ENCODE results near the gene HIKESHI.

HIKESHI gene

DNA sequence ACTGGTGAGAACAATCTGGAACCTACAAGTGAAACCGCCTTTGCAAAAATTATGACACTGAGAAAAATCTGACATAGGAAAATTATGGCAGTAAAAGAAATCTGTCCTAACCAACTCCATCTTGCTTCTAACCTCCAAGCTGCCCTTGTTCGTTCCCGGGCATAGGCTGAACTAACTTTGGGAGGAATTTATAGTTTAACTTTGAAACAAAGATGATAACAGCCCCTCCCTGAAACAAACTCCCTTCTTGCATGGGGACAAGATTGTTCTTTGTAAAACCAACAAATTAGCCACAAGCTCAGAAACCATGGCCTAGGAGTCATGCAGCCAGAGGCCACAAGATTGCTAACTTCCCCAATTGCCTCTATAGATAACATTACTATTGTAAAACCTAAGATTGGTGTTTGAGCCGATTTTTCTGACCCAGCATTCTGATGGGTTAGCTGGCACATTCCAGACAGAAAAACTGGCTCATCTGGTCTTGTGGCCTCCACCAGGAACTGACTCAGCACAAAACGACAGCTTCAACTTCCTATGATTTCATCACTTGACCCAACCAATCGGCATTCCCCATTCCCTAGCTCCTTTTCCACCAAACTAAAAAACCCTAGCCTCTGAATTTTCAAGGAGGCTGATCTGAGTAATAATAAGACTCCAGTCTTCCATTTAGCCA, 69.0 kb downstream of the HIKESHI start:
- no peak for TF ChIP-seq POLR2AphosphoS5 (IDR thresholded peaks at IDR 0.05; ENCODE audit: low read depth, low read length)
- TF ChIP-seq TAF1 (IDR thresholded peaks at IDR 0.05; ENCODE audit: low read depth, low read length): no peak
- TF ChIP-seq SPI1 (IDR thresholded peaks at IDR 0.05; ENCODE audit: low read depth, low read length): no peak
- no peak for TF ChIP-seq POU2F2 (IDR thresholded peaks at IDR 0.05; ENCODE audit: low read depth, low read length)
- no peak for TF ChIP-seq POLR2A (IDR thresholded peaks at IDR 0.05; ENCODE audit: low read depth, low read length)
- no peak for TF ChIP-seq PAX5 (IDR thresholded peaks at IDR 0.05; ENCODE audit: insufficient read depth, low read length, severe bottlenecking)
- no peak for FAIRE-seq
- no peak for DNase-seq (ENCODE audit: insufficient read length, low spot score)

DNA sequence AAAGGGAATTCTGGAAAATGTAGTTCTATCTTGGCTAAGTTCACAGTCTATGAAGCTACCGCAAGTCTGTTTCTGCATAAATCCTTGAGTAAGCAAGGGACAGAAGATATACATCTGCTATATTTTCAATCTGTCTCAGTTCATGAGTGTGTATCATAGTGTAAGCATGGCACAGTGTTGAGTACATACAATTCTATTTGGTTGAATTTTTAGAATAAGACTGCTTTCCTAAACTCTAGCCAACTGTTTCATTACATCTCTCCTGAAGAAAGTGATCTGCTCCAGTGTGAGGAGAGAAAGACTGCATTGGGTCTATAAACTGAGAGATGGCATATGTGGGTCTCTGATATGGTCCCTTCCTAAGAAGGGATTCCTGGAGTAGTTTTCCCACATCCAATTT, 70.0 kb downstream of the HIKESHI start:
- FAIRE-seq: no peak
- DNase-seq (ENCODE audit: insufficient read length, low spot score): no peak
- no peak for TF ChIP-seq SPI1 (IDR thresholded peaks at IDR 0.05; ENCODE audit: low read depth, low read length)
- TF ChIP-seq POLR2A (IDR thresholded peaks at IDR 0.05; ENCODE audit: low read depth, low read length): no peak
- no peak for TF ChIP-seq PAX5 (IDR thresholded peaks at IDR 0.05; ENCODE audit: insufficient read depth, low read length, severe bottlenecking)
- no peak for TF ChIP-seq POLR2AphosphoS5 (IDR thresholded peaks at IDR 0.05; ENCODE audit: low read depth, low read length)
- TF ChIP-seq TAF1 (IDR thresholded peaks at IDR 0.05; ENCODE audit: low read depth, low read length): no peak
- no peak for TF ChIP-seq POU2F2 (IDR thresholded peaks at IDR 0.05; ENCODE audit: low read depth, low read length)

- FAIRE-seq (no peak), DNase-seq (ENCODE audit: insufficient read length, low spot score) (no peak)
- TF ChIP-seq SPI1 (IDR thresholded peaks at IDR 0.05; ENCODE audit: low read depth, low read length) (no peak), POLR2A (IDR thresholded peaks at IDR 0.05; ENCODE audit: low read depth, low read length) (no peak), PAX5 (IDR thresholded peaks at IDR 0.05; ENCODE audit: insufficient read depth, low read length, severe bottlenecking) (no peak), POLR2AphosphoS5 (IDR thresholded peaks at IDR 0.05; ENCODE audit: low read depth, low read length) (no peak), POU2F2 (IDR thresholded peaks at IDR 0.05; ENCODE audit: low read depth, low read length) (no peak)
Observed at GRCh38 chr11:86372586-86372985, 70.5 kb downstream of the HIKESHI start.

- no peak for FAIRE-seq
Observed at GRCh38 chr11:86374069-86374468, 72.0 kb downstream of the HIKESHI start.

GRCh38 chr11:86374586-86374985, 72.5 kb downstream of the HIKESHI start, which contains the start of gene CCDC81:
CCDC81 (plus strand) TSS chr11:86374887; CDS start chr11:86375164, 277 bp downstream.
- FAIRE-seq: no peak
- TF ChIP-seq PAX5 (IDR thresholded peaks at IDR 0.05; ENCODE audit: insufficient read depth, low read length, severe bottlenecking) (no peak), POLR2A (IDR thresholded peaks at IDR 0.05; ENCODE audit: low read depth, low read length) (no peak), TAF1 (IDR thresholded peaks at IDR 0.05; ENCODE audit: low read depth, low read length) (no peak), POU2F2 (IDR thresholded peaks at IDR 0.05; ENCODE audit: low read depth, low read length) (no peak), POLR2AphosphoS5 (IDR thresholded peaks at IDR 0.05; ENCODE audit: low read depth, low read length) (no peak), SPI1 (IDR thresholded peaks at IDR 0.05; ENCODE audit: low read depth, low read length) (no peak)
- no peak for DNase-seq (ENCODE audit: insufficient read length, low spot score)

More at GRCh38 chr11:86374069-86374468, 72.0 kb downstream of the HIKESHI start:
- no peak for TF ChIP-seq PAX5 (IDR thresholded peaks at IDR 0.05; ENCODE audit: insufficient read depth, low read length, severe bottlenecking)
- no peak for TF ChIP-seq SPI1 (IDR thresholded peaks at IDR 0.05; ENCODE audit: low read depth, low read length)
- no peak for TF ChIP-seq POU2F2 (IDR thresholded peaks at IDR 0.05; ENCODE audit: low read depth, low read length)
- TF ChIP-seq POLR2AphosphoS5 (IDR thresholded peaks at IDR 0.05; ENCODE audit: low read depth, low read length): no peak
- TF ChIP-seq TAF1 (IDR thresholded peaks at IDR 0.05; ENCODE audit: low read depth, low read length): no peak
- no peak for TF ChIP-seq POLR2A (IDR thresholded peaks at IDR 0.05; ENCODE audit: low read depth, low read length)
- no peak for DNase-seq (ENCODE audit: insufficient read length, low spot score)

DNA sequence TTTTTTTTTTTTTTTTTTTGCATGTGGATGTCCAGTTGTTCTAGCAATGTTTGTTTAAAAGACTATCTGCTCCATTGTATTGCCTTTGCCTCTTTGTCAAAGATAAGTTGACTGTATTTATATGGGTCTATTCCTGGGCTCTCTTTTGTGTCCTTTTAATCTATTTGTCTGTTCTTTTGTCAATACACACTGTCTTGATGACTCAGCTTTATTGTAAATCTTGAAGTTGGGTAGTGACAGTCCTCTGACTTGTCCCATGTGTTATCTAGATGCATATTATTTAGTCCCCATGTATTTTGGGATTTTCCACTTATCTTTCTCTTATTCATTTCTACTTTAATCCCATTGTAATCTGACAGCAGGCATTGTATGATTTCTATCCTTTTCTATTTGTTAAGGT, 75.9 kb downstream of the HIKESHI start:
- DNase-seq (ENCODE audit: insufficient read length, low spot score) (no peak), FAIRE-seq (no peak)
- TF ChIP-seq TAF1 (IDR thresholded peaks at IDR 0.05; ENCODE audit: low read depth, low read length) (no peak), POU2F2 (IDR thresholded peaks at IDR 0.05; ENCODE audit: low read depth, low read length) (no peak), POLR2AphosphoS5 (IDR thresholded peaks at IDR 0.05; ENCODE audit: low read depth, low read length) (no peak), PAX5 (IDR thresholded peaks at IDR 0.05; ENCODE audit: insufficient read depth, low read length, severe bottlenecking) (no peak), POLR2A (IDR thresholded peaks at IDR 0.05; ENCODE audit: low read depth, low read length) (no peak), SPI1 (IDR thresholded peaks at IDR 0.05; ENCODE audit: low read depth, low read length) (no peak)

DNA sequence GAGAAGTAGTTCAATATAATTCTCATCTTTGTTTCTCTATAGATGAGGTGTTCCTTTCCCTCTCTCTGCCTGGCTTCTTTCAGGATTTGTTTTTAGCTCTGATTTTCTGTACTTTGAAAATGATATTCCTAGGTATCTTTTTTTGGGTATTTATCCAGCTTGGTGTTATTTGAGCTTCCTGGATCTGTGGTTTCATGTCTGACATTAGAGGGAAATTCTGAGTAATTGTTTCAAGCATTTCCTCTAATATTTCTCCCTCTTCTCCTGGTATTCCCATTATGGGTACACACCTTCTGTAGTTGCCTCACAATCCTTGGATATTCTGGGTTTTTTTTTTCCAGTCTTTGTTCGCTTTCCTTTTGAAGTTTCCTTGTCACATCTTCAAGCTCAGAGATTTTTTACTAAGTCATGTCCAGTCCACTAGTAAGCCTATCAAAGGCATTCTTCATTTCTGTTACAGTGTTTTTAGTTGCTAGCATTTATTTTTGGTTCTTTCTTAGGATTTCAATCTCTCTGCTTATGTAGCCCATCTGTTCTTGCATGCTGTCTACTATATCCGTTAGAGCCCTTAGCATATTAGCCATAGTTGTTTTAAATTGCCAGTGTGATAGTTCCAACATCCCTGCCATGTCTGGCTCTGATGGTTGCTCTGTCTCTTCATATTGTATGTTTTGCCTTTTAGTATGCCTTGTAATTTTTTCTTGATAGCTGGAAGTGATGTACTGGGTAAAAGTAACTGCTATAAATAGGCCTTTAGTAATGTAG, 78.4 kb downstream of the HIKESHI start:
- TF ChIP-seq PAX5 (IDR thresholded peaks at IDR 0.05; ENCODE audit: insufficient read depth, low read length, severe bottlenecking): no peak
- TF ChIP-seq POU2F2 (IDR thresholded peaks at IDR 0.05; ENCODE audit: low read depth, low read length): no peak
- TF ChIP-seq POLR2A (IDR thresholded peaks at IDR 0.05; ENCODE audit: low read depth, low read length): no peak
- no peak for TF ChIP-seq SPI1 (IDR thresholded peaks at IDR 0.05; ENCODE audit: low read depth, low read length)
- no peak for TF ChIP-seq POLR2AphosphoS5 (IDR thresholded peaks at IDR 0.05; ENCODE audit: low read depth, low read length)
- no peak for TF ChIP-seq TAF1 (IDR thresholded peaks at IDR 0.05; ENCODE audit: low read depth, low read length)
- FAIRE-seq: no peak
- no peak for DNase-seq (ENCODE audit: insufficient read length, low spot score)

DNA sequence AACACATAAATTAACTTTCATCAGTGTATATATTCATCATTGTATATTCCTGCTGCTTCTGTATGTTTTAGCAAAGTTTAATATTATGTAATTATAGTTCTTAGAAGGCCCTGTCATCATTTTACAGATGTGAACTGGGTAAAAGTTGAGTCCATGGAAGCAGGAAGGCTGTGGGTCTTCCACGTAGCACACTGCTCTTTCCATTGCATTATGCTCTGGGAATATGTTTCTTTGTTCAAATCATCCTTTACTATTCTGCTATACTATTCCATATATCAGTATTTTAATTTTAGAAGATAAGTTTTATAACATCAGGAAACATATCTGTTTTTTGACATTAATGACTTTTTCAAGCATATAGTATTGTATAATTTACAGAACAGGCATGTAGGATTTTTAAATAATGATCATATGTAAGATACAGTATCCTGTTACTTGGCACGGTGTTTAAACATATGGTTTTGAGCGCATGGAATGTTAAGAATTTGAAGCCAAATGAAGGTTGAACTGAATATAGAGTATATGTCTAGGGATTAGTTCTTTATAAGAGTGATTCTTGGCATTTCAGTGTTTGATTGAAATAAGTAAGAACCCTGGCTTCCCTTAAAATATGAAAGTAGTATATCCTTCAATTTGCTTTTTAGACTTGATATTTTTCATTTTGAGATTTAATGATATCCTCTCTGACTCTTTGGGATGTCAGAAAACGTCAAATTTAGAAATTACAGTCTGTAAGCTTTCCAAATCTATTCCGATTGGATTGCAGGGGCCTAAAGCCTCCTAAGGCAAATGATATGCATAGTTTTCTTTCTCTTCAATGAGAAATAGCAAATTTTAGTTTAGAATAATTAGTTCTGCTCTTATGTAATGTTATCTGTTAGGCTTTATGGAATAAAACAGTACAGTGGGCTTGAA, 81.3 kb downstream of the HIKESHI start:
- TF ChIP-seq PAX5 (IDR thresholded peaks at IDR 0.05; ENCODE audit: insufficient read depth, low read length, severe bottlenecking) (no peak), POLR2A (IDR thresholded peaks at IDR 0.05; ENCODE audit: low read depth, low read length) (no peak)
- DNase-seq (ENCODE audit: insufficient read length, low spot score): no peak
- FAIRE-seq: no peak

- FAIRE-seq: no peak
- no peak for DNase-seq (ENCODE audit: insufficient read length, low spot score)
- TF ChIP-seq SPI1 (IDR thresholded peaks at IDR 0.05; ENCODE audit: low read depth, low read length) (no peak), TAF1 (IDR thresholded peaks at IDR 0.05; ENCODE audit: low read depth, low read length) (no peak), POLR2A (IDR thresholded peaks at IDR 0.05; ENCODE audit: low read depth, low read length) (no peak), POU2F2 (IDR thresholded peaks at IDR 0.05; ENCODE audit: low read depth, low read length) (no peak), PAX5 (IDR thresholded peaks at IDR 0.05; ENCODE audit: insufficient read depth, low read length, severe bottlenecking) (no peak), POLR2AphosphoS5 (IDR thresholded peaks at IDR 0.05; ENCODE audit: low read depth, low read length) (no peak)
Observed at GRCh38 chr11:86386283-86386682, 84.2 kb downstream of the HIKESHI start.
